ENCODE measurements around the gene OLFML2B. TPM values are rescaled to one million over a fixed set of nuclear protein-coding genes. Genes with fewer than 3 reads are reported as not detected.

The OLFML2B gene
- total and polyA plus RNA-seq, 2 donors = 4.3 to 5.4 TPM

Other genes starting within 250 kb of the OLFML2B start
- gene NOS1AP, start 45.8 kb upstream of the OLFML2B start, total RNA-seq = 0.05 TPM
- 0.30 TPM for gene NOS1AP, start 45.8 kb upstream of the OLFML2B start, polyA plus RNA-seq